KG1 (cell line): ENCODE data around the gene PPP3CA.
"Not testable (repeated sequence)": the region's sequence is repeated elsewhere in the genome, so short reads cannot be mapped to it uniquely, and the experiment has no call there.

Experiments used
- DNase-seq: peaks from one replicate; lab custom pipeline; 2025; lab: John Stamatoyannopoulos, UW

The PPP3CA gene

DNA sequence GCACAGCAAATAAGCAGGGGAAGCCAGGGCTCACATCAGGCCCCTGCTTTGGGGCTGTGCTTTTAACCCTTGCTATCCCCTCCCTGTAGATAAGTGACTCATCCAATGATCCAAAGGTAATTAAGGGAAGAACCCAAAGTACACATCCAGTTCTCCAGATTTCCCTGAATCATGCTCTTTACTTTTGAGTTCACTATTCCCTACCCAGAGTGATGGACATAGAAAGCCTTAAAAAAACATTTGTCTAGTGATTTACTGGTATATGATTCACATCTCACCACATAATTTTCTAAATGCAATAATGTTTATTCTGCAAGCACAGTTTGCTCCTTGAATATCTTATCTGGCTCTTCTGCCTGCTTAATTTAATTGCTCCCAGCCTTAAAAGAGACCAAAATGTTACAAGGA is 136.2 kb downstream of the PPP3CA start:
- DNase-seq: no peak

DNA sequence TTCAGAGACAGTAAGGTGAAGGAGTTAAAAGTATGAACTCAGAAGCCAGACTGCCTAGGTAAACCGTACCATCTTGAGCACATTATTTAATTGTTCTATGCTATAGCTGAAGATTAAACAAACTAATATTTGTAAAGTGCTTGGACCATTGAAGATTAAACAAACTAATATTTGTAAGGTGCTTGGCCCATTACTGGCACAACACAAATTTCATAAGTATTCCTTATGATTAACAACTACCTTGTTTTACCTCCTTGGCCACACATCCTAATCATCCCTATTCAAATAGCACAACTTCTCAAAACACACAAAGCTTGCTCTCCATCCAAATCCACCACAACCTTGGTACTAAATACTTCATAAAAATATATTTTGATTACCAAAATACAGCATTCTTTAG is 137.0 kb downstream of the PPP3CA start:
- no peak for DNase-seq

DNA sequence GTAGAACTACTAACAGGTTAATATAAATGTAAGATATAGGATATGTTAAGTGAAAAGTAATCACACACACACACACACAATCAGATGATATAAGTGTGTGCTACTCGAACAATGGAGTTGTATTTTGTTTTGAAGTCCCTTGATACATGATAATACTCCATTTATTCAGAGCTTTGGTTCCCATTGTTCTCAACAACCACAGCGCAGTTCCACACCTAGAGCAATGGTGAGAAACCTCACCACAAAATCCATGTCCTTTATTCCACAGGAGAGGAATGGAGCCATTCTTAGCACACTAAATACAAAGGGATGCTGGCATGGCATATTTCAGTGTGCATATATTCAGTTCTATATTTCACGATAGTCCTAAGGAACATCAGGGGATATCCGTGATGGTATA is 139.2 kb downstream of the PPP3CA start:
- DNase-seq: no peak

DNA sequence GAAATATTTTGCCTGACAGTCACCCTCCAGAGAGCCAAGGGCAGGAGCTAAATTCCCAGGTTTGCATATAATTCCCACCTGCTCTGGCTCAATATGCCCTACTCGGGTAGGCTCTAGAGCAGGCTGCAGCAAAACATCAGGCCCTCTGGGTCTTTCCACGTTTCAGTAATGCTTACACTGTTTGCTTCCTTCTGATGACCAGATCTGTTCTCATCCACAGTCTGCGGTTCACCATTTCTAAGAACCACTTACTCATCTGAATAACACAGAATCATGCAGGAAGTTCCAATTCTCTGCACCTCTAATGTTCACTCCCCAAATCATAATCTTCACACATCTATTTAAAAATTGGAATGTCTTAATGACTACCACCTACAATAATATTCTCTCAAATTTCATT is 141.4 kb downstream of the PPP3CA start:
- peak; percentile 34 for DNase-seq

DNA sequence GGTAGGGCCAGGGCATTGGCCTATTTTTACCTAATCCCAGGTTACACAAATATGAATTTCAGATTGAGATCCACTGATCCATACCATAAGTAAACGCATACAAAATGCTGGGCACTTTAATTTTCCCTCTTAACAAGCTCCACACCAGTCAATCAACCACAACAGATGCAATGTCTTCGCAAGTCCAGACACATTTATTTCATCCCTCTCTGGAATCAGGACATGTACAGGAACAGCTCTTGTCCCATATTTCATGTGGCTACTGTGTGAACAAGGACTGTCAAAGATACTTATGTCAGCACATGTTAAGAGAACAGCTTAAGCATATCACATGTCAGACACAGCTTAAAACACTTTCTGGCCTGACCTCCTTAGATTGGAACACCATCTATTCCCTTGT is 145.9 kb downstream of the PPP3CA start:
- no peak for DNase-seq

DNA sequence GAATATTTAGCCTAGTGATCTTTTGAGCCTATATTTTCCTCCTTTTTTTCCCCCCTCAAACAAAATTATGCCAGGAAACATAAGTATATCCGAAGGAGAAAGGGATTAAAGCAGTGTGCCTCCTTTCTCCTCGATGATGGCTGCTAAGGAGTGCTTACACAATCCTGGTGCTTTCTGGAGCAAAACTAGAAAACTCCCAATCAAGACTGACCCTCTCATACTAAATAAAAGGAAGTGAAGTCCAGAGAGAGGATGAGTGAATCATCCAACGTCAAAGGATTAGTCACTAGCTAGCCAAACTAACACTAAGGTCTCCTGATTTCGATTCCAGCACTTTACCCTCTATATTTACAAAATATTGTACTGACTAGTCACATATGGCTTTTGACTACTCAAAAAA is 146.8 kb downstream of the PPP3CA start:
- no peak for DNase-seq

DNA sequence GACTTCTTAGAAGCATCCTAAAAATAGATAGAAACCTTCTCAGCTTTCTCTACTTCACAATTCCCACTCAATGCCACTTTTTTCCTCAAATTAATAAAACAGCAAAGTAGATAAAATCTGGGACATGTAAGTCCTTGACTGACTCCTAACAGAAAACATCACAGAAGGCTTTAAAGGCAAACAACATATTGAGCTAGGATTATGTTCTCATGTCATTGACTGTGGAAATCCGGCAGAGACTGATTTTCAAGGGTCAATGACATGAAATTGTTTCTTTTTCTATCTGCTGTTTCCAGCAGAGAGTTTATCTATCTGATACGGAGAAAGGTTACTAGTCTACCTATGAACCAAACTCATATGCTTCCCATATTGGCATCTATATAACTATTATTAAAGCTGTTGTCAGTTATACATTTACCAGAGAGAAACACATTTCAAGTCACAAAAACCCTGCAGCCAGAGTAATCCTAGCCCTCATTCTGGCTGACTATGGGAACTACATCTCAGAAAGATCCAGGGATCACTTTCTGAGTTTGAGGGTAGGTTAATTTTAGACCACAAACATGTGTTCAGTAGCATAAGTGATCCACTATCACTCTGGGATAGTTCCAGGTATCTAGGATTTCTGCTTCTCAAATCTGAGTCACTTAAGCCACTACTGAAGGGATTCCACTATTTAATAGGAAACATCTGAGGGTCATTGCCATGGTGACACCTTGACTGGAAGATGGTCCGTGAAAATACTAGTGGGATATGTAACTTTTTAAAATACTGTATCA is 147.6 kb downstream of the PPP3CA start:
- DNase-seq: no peak

DNA sequence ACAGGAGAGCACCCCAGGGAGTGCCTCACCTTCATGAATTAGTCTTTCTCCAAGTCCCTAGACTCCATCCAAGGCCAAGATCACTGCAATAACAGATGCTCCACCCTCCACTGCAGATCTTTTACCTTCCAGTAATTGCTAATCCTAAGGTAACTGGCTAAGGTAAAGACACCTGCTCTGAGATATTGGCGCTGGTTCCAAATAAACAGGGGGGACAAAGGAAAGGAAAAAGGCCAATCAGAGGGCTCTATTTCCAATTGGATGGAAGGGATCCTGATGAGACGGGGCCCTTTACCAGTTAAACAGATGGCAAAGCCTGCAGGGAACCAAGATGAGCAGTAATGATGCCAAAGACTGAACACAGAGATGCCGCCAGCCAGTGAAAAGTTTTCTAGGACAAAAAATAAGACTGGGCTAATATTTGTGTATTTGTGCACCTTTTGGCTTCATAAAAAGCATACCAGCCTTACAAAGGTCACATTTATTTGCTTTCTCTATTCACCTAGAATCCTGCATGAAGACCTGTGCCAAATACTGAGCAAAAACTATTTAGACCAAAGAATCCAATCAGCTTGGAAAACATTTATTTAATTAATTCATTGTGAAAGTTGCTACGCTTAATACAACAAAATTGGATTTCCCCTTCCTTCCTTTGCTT is 148.5 kb downstream of the PPP3CA start:
- no peak for DNase-seq

DNA sequence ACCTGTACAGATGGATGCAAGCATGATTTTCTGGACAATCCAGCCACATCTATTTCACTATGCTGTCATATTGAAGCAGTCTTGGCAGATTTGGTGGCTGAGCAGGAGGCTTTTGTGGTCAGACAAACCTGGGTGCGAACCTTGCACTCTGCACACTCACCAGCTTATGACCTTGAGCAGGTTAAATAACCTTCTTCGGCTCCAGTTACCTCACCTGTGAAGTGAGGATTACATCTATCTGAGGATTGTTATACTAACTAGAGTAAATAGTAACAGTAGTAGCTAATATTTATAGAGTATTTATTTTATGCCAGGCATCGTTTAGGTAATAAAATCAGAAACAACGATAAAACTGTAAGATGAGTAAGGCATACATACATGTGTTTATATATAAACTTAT is 150.0 kb downstream of the PPP3CA start:
- DNase-seq: no peak

DNA sequence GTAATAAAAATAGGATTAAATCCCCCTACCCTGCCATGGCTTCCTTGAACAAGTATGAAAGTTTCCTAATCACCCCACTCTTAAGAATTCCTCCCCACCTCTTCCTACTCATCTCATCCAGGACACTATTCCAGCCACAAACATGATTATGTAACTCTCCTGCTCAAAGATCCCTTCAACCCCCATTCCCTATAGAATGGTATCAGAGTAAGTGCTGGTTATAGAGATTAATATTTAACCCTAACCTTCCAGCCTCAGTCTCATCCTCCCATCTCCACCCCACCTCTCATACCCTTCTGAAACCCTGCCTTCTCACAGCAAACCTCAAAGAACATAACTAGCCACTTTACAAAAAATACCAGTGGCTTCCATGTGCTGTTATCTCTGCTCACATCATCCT is 155.1 kb downstream of the PPP3CA start:
- DNase-seq: no peak

DNA sequence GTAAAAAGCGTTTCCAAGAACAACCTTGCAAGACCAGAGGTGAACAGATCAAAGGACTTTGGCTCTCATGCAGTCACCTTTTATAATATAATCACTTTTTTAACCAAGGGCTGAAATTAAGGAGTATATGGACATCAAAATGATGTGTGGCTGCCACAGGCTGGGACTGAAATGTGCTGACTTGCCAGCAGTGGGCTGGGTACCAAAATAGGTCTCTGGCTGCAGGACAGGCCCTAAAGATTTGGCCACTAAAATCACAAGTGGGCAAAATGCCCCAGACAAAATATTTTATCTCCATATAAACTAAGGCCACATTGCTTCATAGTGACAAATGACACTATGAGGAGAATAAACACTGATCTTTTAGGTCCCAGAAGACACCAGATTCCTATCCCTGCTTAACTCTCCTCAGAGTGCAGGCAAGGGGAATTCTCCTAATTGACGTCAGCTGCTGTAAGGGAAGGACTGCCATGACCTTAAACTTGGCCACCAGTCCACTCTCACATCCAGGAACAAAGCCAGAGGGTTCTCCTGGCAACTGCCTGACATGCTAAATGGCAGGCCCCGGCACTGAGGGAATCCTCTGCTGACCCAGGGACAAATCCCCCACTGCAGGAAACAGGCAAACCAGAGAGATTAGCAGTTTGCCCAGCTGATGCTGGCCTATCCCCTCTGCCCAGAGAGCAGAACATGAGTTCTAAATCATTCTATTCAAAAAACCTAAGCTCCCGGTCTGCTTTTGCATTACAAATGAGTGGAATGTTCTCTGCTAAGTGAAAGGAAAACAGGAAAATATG is 155.8 kb downstream of the PPP3CA start:
- no peak for DNase-seq

DNA sequence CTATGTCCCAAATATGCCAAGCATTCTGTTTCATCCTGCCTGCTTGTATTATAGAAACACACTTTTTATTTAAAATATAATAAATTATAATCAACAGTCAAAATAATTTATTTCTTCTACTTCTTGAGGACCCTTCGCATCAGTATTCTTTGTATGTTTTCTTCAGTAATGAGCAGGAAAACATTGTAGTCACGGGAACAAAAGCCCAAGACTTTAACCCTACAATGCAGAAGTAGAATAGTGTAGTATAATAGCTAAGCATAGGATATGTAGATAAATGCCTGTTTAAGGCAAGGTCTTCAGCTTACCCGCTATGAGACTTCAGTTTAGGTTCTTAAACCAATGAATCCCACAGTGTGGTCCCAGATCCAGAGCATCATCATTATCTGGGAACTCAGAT is 156.6 kb downstream of the PPP3CA start:
- DNase-seq: no peak

DNA sequence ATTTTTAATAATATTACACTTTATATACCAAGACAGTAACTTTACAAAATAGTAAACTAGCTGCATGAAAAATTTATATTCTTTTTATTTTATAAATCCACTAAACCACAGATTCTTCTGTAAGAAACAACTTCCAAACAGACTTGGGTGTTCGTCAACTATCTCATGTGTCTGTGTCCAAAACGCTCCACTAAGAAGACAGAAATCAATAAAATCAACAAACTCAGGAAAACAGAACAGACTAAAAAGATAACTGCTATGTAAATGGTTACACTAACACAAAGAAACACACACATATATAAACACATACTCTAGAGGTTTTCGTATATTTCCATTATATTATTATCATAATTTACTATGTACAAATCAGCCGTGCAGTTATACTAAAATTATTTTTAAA is 158.4 kb downstream of the PPP3CA start:
- DNase-seq: no peak

DNA sequence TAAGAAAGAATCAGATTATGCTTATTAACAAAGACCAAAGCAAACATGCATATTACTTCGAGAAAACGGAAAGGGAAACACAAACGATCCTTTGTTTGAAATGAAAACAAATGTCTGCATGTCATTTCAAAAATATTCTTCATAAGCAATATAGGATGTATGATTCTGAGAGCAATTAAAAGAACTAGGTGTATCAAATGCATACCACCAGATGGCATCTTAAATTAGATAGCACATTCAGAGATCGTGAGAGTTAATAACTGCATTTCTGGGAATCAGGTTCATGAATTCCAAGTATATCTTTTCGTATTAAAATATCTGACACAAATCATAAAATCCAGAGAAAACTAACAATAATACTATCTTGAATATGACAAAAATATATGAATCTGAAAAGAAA is 159.5 kb downstream of the PPP3CA start:
- no peak for DNase-seq

DNA sequence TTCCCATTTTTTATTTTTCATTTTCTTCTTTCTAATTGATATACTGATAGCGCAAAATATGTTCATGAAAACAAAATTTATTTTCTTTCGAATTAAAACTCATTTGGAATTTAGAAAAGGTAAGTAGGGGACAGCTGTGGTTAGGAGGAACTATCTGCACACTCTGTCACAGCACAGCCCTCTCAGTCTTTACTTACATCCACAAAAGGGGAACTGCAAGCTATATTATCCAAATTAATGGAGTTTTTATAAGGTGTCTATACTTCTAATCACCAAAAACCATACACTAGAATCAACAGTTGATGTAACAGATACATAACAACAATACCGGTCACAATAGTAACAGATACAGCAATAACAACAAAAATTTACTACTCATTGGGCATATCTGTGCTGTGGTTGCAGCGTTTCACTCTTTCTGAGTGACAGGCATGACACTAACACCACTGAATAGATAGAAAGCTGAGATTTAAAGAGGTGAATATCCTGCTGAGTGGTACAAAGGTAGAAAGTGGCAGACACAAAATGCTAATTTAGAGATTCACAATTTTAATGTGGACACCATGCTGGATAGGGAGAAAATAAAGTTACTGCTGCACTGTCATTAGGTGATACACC is 160.7 kb downstream of the PPP3CA start:
- no peak for DNase-seq

DNA sequence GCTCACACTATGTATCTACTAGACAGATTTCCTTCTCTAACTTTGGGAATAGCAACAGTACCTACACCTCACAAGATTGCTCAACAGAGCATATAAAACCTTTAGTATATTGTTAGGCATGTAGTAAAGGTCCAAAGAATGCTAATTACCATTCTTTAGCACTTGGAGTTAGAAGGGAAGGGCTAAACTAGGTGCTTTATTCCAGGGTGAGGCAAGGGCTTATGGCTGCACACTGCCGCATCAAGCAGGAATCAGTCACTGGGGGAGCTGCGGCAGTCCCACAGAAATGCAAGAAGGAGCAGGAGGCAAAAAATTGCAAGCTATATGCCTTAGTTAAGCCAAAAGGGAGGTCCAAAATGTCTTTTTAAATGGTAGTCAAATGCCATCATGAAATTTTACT is 162.7 kb downstream of the PPP3CA start:
- DNase-seq: no peak

DNA sequence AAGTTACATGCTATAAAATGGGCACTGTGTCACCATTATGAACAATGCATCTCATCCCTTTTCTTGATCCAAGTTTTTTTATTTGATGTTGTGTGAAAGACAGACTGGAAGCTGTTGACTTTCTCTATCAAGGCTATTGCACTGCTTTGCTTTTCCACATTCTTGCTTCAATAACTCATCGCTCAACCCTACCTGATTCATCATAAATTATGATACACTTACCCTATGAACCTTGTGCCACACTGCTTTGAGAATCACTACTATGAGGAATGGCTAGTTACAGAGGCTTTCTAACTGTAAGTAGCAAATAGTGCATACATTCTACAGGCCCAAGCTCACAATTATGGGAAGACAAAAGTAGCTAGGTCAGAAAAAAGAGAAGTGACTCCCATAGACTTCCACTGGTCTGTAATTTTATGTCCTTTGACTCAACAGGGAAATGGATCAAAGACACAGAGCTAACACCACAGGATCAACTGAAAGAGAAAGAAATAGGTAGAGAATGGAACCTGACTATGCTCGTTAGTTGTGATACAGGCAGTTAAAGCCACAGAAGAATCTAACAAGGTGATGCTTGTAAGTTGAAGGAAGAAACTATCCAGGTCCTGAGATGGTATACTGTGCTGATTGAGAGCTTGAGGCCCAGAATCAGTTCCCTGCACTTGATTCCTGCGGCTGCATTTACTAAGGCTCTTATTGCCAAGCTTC is 163.5 kb downstream of the PPP3CA start:
- DNase-seq: no peak

DNA sequence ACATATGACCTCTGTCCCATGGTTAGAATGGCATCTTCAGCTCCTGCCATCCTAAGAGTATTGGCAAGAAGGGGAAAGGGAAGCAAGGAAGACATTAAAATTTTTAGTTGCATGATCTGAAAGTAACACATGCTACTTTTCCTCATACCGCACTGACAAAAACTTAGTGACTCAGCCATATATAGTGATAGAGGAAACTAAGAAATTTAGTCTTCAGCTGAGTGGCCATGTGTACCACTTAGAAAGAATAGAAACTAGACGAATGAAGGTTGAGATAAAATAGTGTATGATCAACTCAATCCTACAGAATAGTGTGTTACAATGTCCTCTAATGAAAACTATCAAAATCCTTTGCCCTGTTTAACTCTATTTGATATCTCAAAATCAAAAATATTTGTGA is 164.1 kb downstream of the PPP3CA start:
- DNase-seq: no peak

DNA sequence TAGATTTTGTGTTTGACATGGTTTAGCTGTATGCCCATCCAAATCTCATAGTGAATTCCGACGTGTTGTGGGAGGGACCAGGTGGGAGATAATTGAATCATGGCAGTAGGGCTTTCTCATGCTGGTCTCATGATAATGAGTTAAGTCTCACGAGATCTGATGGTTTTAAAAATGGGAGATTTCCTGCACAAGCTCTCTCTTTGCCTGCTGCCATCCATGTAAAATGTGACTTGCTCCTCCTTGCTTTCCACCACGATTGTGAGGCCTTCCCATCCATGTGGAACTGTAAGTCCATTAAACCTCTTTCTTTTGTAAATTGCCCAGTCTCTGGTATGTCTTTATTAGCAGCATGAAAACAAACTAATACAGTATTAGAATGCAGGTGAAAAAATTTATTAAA is 164.6 kb downstream of the PPP3CA start:
- DNase-seq: not testable (repeated sequence)

DNA sequence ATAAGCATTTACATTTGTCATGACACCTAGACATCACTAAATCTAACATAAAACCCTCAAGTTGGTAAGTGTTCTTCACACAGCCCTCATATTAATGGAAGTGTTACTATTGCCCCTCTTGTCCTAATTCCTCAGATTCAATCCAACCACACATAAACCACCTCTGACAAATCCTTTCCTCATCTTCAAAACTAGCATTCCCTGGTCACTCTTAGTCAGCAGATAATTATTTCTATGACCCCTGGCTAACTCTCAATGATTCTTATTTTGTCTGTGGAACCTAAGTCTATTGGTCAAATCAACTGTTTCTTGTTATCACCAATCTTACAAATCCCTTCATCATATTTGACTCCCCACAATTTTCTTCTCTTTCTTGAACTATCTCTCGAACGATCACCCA is 168.6 kb downstream of the PPP3CA start:
- no peak for DNase-seq

DNA sequence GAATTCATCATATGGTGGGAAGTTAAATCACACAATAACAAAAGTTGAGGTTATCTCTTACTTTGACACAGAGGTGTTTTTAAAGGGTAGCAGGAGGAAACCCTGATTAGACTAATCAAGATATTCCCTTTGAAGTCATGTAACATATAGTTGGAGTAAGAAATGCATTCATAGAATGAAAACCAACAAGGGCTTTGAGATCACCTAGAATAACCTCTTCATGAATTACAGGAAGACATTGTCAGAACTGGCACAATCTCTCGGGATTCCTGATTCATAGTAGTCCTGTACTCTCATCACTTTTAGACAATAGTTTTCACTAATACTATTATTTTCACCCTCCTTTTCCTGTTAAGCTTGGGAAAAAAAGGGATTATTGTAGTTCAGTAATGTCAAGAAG is 170.2 kb downstream of the PPP3CA start:
- DNase-seq: no peak
